ENCODE results near the gene RABEP2.
"Not testable (repeated sequence)": the region's sequence is repeated elsewhere in the genome, so short reads cannot be mapped to it uniquely, and the experiment has no call there.

Gene RABEP2

GRCh38 chr16:28932339-28933141, 7.5 kb upstream of the RABEP2 start:
- no peak for DNase-seq (ENCODE audit: low read depth)
- no peak for TF ChIP-seq CTCF (IDR thresholded peaks at IDR 0.05; ENCODE audit: insufficient read depth, low read depth, low read length, missing control alignments)
- no peak overlapping the region for H3K4me3 ChIP-seq (ENCODE audit: low read length)

GRCh38 chr16:28931801-28932225, 6.8 kb upstream of the RABEP2 start, which contains the start of gene CD19:
CD19 (plus strand) TSS chr16:28931971; CDS start chr16:28932001, 30 bp downstream.
- DNase-seq (ENCODE audit: low read depth): no peak
- TF ChIP-seq CTCF (IDR thresholded peaks at IDR 0.05; ENCODE audit: insufficient read depth, low read depth, low read length, missing control alignments): no peak
- H3K4me3 ChIP-seq (ENCODE audit: low read length): no peak within 1 kb of the TSS

GRCh38 chr16:28930652-28931051, 5.6 kb upstream of the RABEP2 start:
- H3K4me3 ChIP-seq (ENCODE audit: low read length): no peak overlapping the region
- DNase-seq (ENCODE audit: low read depth): no peak
- TF ChIP-seq CTCF (IDR thresholded peaks at IDR 0.05; ENCODE audit: insufficient read depth, low read depth, low read length, missing control alignments): no peak

GRCh38 chr16:28930203-28930602, 5.2 kb upstream of the RABEP2 start:
- no peak for TF ChIP-seq CTCF (IDR thresholded peaks at IDR 0.05; ENCODE audit: insufficient read depth, low read depth, low read length, missing control alignments)
- H3K4me3 ChIP-seq (ENCODE audit: low read length): no peak overlapping the region
- DNase-seq (ENCODE audit: low read depth): no peak

GRCh38 chr16:28927815-28928214, 2.8 kb upstream of the RABEP2 start:
- TF ChIP-seq CTCF (IDR thresholded peaks at IDR 0.05; ENCODE audit: insufficient read depth, low read depth, low read length, missing control alignments): no peak
- no peak overlapping the region for H3K4me3 ChIP-seq (ENCODE audit: low read length)
- no peak for DNase-seq (ENCODE audit: low read depth)

GRCh38 chr16:28926284-28926683, 1.2 kb upstream of the RABEP2 start:
- H3K4me3 ChIP-seq (ENCODE audit: low read length); DNase-seq (ENCODE audit: low read depth): not testable (repeated sequence)

- DNase-seq (ENCODE audit: low read depth): peak; percentile 81
- no peak for TF ChIP-seq CTCF (IDR thresholded peaks at IDR 0.05; ENCODE audit: insufficient read depth, low read depth, low read length, missing control alignments)
- peak overlapping the region; percentile 76 for H3K4me3 ChIP-seq (ENCODE audit: low read length)
Measured at GRCh38 chr16:28925386-28926228, 569 bp upstream of the RABEP2 start.

All from epithelial cell of esophagus (primary cell).